Left ventricle myocardium superior (tissue), 1 donor: ENCODE measurements around the gene TNFSF13. TPM values are rescaled to one million over a fixed set of nuclear protein-coding genes. Genes with fewer than 3 reads are reported as not detected.

Source experiments
- ATAC-seq: fragments of 200-7000 bp; cut with Tn5 transposase; one replicate; pipeline ENCODE4 v1.9.1; 2020; ENCODE audit warnings: mild to moderate bottlenecking, moderate library complexity
- DNase-seq: peaks from one replicate; pipeline ENCODE4 v3.0.0-alpha.2; 2020
- intact Hi-C: fragments of 100-400 bp; cut with micrococcal nuclease; formaldehyde crosslinking; loops from one replicate; pipeline ENCODE4 v1.11.0; 2022
- long read RNA-seq: library from polyadenylated mRNA; unstranded; transcript quantifications from one replicate; pipeline ENCODE4 v2.0.0, GENCODE V29; 2021
- total RNA-seq: library from RNA; stranded (reverse); fragmentation: NEBNext Ultra II Directional; extraction: Animal tissue kit (Norgen Biotek cat#: 25700); gene quantifications from one replicate; pipeline ENCODE4 v1.2.1, GENCODE V29; 2021
- donor health status: DM: no; HTN: yes; CAD: no; lungs with severe emphysema.

Gene TNFSF13
- 8.5 TPM for total RNA-seq
- long read RNA-seq, partial matches to known transcripts = 0 of 3 reads
- long read RNA-seq, other reads (novel, unspliced or antisense) = 1 of 3 reads

- DNase-seq = peak; percentile 73
- ATAC-seq = peak; percentile 21
- intact Hi-C loops = no loop called here
Observed at GRCh38 chr17:7558544-7559319, at the start of gene TNFSF13. Gene TNFSF13 (plus strand): TSS chr17:7558750. CDS start chr17:7559040, 290 bp downstream.

GRCh38 chr17:7508846-7509245 lies 49.7 kb upstream of the TNFSF13 start:
- intact Hi-C loops = no loop called here
- no peak for ATAC-seq
- DNase-seq = no peak

- intact Hi-C loops = no loop called here
Observed at GRCh38 chr17:7509937-7510336, 48.6 kb upstream of the TNFSF13 start.

GRCh38 chr17:7511108-7511507 lies 47.4 kb upstream of the TNFSF13 start:
- ATAC-seq = no peak
- DNase-seq = no peak
- intact Hi-C loops = no loop called here

More at GRCh38 chr17:7509937-7510336, 48.6 kb upstream of the TNFSF13 start:
- ATAC-seq (peak; percentile 32), DNase-seq (no peak)

GRCh38 chr17:7512105-7512504 lies 46.4 kb upstream of the TNFSF13 start:
- no peak for ATAC-seq
- no peak for DNase-seq
- intact Hi-C loops = no loop called here

- intact Hi-C loops = no loop called here
- DNase-seq (no peak), ATAC-seq (no peak)
Observed at GRCh38 chr17:7512824-7513540, 45.6 kb upstream of the TNFSF13 start.

- DNase-seq = no peak
- no peak for ATAC-seq
- intact Hi-C loops = no loop called here
Observed at GRCh38 chr17:7513850-7514419, 44.6 kb upstream of the TNFSF13 start.

GRCh38 chr17:7515911-7516610 lies 42.5 kb upstream of the TNFSF13 start:
- DNase-seq (no peak), ATAC-seq (peak; percentile 15)
- intact Hi-C loops = no loop called here

- intact Hi-C loops = no loop called here
- DNase-seq (peak; percentile 48), ATAC-seq (peak; percentile 55)
Observed at GRCh38 chr17:7523033-7523432, 35.5 kb upstream of the TNFSF13 start.

- DNase-seq = no peak
- no peak for ATAC-seq
- intact Hi-C loops = no loop called here
Observed at GRCh38 chr17:7528842-7529241, 29.7 kb upstream of the TNFSF13 start.

GRCh38 chr17:7530023-7530900 lies 28.3 kb upstream of the TNFSF13 start:
- intact Hi-C loops = no loop called here
- ATAC-seq = no peak

GRCh38 chr17:7538050-7538449 lies 20.5 kb upstream of the TNFSF13 start:
- DNase-seq (no peak), ATAC-seq (no peak)
- intact Hi-C loops = no loop called here

More at GRCh38 chr17:7530023-7530900, 28.3 kb upstream of the TNFSF13 start:
- no peak for DNase-seq

GRCh38 chr17:7538891-7539545 lies 19.5 kb upstream of the TNFSF13 start:
- intact Hi-C loops = no loop called here
- ATAC-seq (no peak), DNase-seq (no peak)

GRCh38 chr17:7541074-7541621 lies 17.4 kb upstream of the TNFSF13 start:
- intact Hi-C loops = no loop called here
- DNase-seq (no peak), ATAC-seq (no peak)

- intact Hi-C loops = no loop called here
- ATAC-seq = no peak
- no peak for DNase-seq
Observed at GRCh38 chr17:7544911-7545310, 13.6 kb upstream of the TNFSF13 start.

GRCh38 chr17:7548585-7549400 lies 9.8 kb upstream of the TNFSF13 start, which contains the start of gene TNFSF12:
Gene TNFSF12 (plus strand): TSS chr17:7549058. CDS start chr17:7549154, 96 bp downstream.
- intact Hi-C loops = no loop called here
- ATAC-seq (peak; percentile 90), DNase-seq (peak; percentile 86)
